SJSA1 (cell line): ENCODE data around the gene RTN4R. TPM values are rescaled to one million over a fixed set of nuclear protein-coding genes. Genes with fewer than 3 reads are reported as not detected.

Experiments
- DNase-seq, 2 experiments: peaks; one replicate each; pipeline ENCODE4 v3.0.0-alpha.2; 2015 to 2020; ENCODE audit warnings: low spot score in 2 of 2, low read depth in 1 of 2
- H3K27ac ChIP-seq: fragments of 250-450 bp; sonication (Bioruptor Pico); 2 replicates; pipeline ENCODE4 v1.5.1; 2020; ENCODE audit warnings: mild to moderate bottlenecking, moderate library complexity
- H3K27me3 ChIP-seq: fragments of 250-450 bp; sonication (Bioruptor Pico); replicated peaks from 2 replicates; pipeline ENCODE4 v1.5.1; 2020; ENCODE audit warnings: mild to moderate bottlenecking, moderate library complexity
- H3K36me3 ChIP-seq: fragments of 250-450 bp; sonication (Bioruptor Pico); 2 replicates; pipeline ENCODE4 v1.5.1; 2020; ENCODE audit warnings: mild to moderate bottlenecking
- H3K4me1 ChIP-seq: fragments of 250-450 bp; sonication (Bioruptor Pico); replicated peaks from 2 replicates; pipeline ENCODE4 v1.6.1; 2021; ENCODE audit warnings: mild to moderate bottlenecking
- H3K4me3 ChIP-seq: fragments of 250-450 bp; sonication (Bioruptor Pico); 2 replicates; pipeline ENCODE4 v1.5.1; 2020; ENCODE audit warnings: mild to moderate bottlenecking
- H3K9me3 ChIP-seq: fragments of 250-450 bp; sonication (Bioruptor Pico); replicated peaks from 2 replicates; pipeline ENCODE4 v1.5.1; 2020; ENCODE audit warnings: mild to moderate bottlenecking
- total RNA-seq: library from RNA; depleted of rRNA; stranded (reverse); fragments of >200 nt; shearing (Covaris generic); gene quantifications from 2 replicates; pipeline ENCODE4 v1.2.3, GENCODE V29; 2014

RTN4R gene
- total RNA-seq, 1 experiment from 2014 or later: 0.05 TPM

DNA sequence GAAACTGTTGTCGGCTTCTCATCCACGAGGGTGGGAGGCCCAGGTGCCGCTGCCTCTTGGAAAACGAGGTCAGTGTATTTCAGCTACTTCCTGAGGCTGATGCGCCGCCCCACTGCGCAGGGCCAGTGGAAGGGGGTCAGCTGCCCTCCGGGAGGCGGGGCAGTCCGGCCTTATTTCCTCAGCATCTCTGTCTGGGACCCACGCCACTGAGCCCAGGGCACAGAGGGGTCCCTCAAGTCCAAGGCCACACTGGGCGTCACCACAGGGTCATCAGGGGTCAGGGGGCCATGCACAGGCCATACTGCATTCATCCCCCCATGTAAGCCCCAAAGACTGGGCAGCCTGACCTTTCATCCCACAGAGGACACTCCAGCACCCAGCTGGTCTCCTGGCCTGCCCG is 12.1 kb downstream of the RTN4R start:
- H3K27ac ChIP-seq: no peak overlapping the region
- no peak for DNase-seq
- H3K4me1 ChIP-seq: no peaks in the 10 kb centered on the region
- H3K4me3 ChIP-seq: no peak overlapping the region
- H3K27me3 ChIP-seq: no peaks in the 10 kb centered on the region
- H3K9me3 ChIP-seq: no peaks in the 10 kb centered on the region
- H3K36me3 ChIP-seq: no peaks in the 10 kb centered on the region

- Histone ChIP-seq H3K9me3 (no peaks in the 10 kb centered on the region), H3K36me3 (no peaks in the 10 kb centered on the region), H3K27ac (no peak overlapping the region), H3K27me3 (no peaks in the 10 kb centered on the region), H3K4me3 (no peak overlapping the region), H3K4me1 (no peaks in the 10 kb centered on the region)
- no peak for DNase-seq
Observed at GRCh38 chr22:20254975-20255946, 12.9 kb downstream of the RTN4R start.

DNA sequence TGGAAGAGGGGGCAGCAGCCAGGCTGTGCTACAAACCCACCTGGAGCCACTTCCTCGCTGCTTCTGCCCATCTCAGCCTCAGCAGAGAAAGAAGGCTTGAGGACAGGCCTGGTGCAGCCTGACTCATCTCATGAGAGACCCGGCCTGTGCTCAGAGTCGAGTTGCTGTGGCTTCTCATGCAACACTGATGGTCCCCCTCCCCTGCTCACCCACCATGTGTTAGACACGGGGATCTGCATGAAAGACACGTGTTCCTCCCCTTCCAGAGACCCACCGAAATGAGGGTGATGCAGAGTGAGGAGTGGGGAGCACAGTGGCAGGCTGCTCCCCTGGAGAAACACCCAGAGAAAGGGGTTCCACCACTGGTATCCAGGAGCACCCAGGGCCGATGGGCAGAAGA is 15.0 kb downstream of the RTN4R start:
- Histone ChIP-seq H3K36me3 (no peaks in the 10 kb centered on the region), H3K27me3 (no peaks in the 10 kb centered on the region), H3K4me1 (no peaks in the 10 kb centered on the region), H3K9me3 (no peaks in the 10 kb centered on the region), H3K4me3 (no peak overlapping the region), H3K27ac (no peak overlapping the region)
- no peak for DNase-seq

DNA sequence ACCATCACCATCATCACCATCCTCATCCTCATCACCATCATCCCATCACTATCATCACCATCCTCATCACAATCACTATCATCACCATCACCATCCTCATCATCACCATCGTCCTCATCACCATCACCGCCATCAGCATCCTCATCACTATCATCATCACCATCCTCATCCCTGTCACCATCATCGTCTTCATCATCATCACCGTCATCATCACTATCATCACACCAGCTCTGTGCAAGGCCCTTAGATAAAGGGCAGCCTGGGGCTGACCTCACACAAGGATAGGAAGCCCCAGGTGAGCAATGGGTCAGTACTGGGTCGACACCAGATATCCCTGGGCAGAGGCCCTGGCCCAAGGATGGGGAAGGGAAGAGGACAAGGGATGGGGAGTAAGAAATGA is 16.1 kb downstream of the RTN4R start:
- DNase-seq: no peak
- no peaks in the 10 kb centered on the region for H3K27me3 ChIP-seq
- no peak overlapping the region for H3K4me3 ChIP-seq
- H3K9me3 ChIP-seq: no peaks in the 10 kb centered on the region
- no peak overlapping the region for H3K27ac ChIP-seq
- H3K4me1 ChIP-seq: no peaks in the 10 kb centered on the region
- H3K36me3 ChIP-seq: no peaks in the 10 kb centered on the region

GRCh38 chr22:20251491-20251890 is 16.6 kb downstream of the RTN4R start:
- H3K4me1 ChIP-seq: no peaks in the 10 kb centered on the region
- H3K4me3 ChIP-seq: no peak overlapping the region
- no peaks in the 10 kb centered on the region for H3K36me3 ChIP-seq
- no peak for DNase-seq
- no peaks in the 10 kb centered on the region for H3K9me3 ChIP-seq
- no peak overlapping the region for H3K27ac ChIP-seq
- no peaks in the 10 kb centered on the region for H3K27me3 ChIP-seq

DNA sequence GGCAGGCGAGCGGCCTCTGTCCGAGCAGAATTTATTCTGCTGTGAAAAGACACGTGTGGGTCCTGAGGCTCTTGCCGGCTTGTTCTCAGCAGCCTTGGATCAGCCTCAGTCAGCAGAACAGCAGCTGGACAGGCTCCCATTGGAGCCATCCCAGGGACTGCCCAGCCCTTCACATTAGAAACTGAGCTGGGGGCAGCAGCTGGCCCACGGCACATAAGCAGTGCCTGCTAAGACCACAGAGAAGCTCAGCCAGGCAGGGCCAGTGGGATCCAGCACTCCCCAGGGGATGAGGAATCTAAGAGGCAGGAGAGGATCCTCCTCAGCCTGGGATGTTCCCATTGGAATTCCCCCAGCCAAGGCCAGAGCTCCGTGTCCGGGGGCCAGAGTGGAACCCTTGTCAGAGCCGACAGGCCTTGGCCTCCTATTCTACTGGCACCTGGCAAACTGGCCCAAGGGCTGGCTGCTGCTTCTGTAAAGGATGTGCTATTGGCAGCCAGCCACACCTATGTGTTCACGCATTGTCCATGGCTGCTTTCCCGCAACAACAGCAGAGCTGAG is 18.2 kb downstream of the RTN4R start:
- H3K27ac ChIP-seq: no peak overlapping the region
- no peaks in the 10 kb centered on the region for H3K4me1 ChIP-seq
- no peaks in the 10 kb centered on the region for H3K27me3 ChIP-seq
- H3K36me3 ChIP-seq: no peaks in the 10 kb centered on the region
- no peak overlapping the region for H3K4me3 ChIP-seq
- no peak for DNase-seq
- H3K9me3 ChIP-seq: no peaks in the 10 kb centered on the region

- DNase-seq: no peak
- Histone ChIP-seq H3K27me3 (no peaks in the 10 kb centered on the region), H3K9me3 (0 out of 2 replicates have a peak, but pooled peaks cover 2% of the 10 kb centered on the region), H3K27ac (no peak overlapping the region), H3K36me3 (no peaks in the 10 kb centered on the region), H3K4me3 (no peak overlapping the region), H3K4me1 (peaks cover 1% of the 10 kb centered on the region; the same call in 1 of the 2 replicates)
Observed at GRCh38 chr22:20248461-20248978, 19.6 kb downstream of the RTN4R start.

DNA sequence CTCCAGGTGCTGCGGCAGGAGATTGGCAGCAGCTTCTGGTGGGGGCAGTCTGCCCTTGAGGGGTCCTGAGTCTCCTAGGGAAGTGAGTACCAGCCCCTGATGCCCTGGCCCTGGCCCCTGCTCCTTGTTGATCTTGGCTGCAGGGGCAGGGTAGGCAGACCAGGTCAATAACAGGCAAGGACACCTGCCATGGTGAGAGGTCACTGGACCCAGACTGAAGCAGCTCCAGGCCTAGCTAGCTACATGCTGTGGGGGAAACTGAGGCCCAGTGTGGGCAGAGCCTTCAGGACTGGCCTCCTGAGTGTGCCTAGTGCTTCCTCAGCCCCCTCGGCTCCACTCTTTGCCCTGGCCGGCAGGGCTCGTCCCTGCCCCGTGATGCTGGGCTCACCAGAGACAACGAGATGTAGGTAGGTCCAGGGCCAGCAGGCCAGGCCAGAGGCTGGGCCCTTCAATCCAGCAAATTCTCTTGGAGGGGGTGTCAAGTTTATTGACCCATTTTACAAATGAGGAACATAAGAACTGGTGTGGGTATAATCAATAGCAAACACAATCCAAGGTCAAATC is 20.4 kb downstream of the RTN4R start:
- Histone ChIP-seq H3K4me1 (peaks cover 5% of the 10 kb centered on the region; the same call in 1 of the 2 replicates), H3K4me3 (no peak overlapping the region), H3K27me3 (no peaks in the 10 kb centered on the region), H3K27ac (no peak overlapping the region), H3K9me3 (0 out of 2 replicates have a peak, but pooled peaks cover 2% of the 10 kb centered on the region), H3K36me3 (no peaks in the 10 kb centered on the region)
- no peak for DNase-seq

GRCh38 chr22:20247010-20247505 is 21.1 kb downstream of the RTN4R start:
- Histone ChIP-seq H3K36me3 (no peaks in the 10 kb centered on the region), H3K4me1 (peaks cover 5% of the 10 kb centered on the region; the same call in 1 of the 2 replicates), H3K27me3 (no peaks in the 10 kb centered on the region), H3K27ac (no peak overlapping the region), H3K9me3 (0 out of 2 replicates have a peak, but pooled peaks cover 2% of the 10 kb centered on the region), H3K4me3 (no peak overlapping the region)
- no peak for DNase-seq

DNA sequence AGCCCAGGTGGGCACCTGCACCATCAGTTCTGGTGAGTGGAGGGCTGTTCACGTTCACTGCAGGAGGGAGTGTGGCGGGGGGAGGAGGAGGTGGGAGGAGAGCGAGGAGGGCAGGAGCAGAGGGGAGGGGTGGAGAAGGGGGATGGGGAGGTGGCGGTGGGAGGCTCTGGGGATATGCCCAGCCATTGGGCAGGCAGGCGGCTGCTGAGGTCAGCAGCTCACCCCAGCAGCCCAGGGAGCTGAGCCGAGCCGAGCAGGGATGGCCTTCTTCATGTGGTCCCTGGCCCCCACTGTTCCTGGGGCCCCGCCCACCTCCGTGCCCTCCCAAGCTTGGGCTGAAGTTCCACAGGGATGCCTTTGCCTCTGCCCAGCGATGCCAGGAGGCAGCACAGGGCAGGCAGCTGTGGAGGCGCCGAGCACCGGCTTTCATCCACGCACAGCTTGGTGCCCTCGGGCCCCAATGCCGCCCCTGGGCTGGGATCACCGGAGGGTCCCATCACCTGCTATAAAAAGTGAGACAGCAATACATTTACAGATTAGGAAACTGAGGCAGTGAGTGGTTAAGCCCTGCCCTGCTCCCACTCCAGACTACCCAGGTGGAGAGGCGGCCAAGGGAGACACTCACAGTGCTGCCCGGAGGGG is 21.6 kb downstream of the RTN4R start:
- Histone ChIP-seq H3K27ac (no peak overlapping the region), H3K9me3 (0 out of 2 replicates have a peak, but pooled peaks cover 2% of the 10 kb centered on the region), H3K4me1 (peaks cover 5% of the 10 kb centered on the region; the same call in 1 of the 2 replicates), H3K27me3 (no peaks in the 10 kb centered on the region), H3K4me3 (no peak overlapping the region), H3K36me3 (no peaks in the 10 kb centered on the region)
- DNase-seq: no peak

DNA sequence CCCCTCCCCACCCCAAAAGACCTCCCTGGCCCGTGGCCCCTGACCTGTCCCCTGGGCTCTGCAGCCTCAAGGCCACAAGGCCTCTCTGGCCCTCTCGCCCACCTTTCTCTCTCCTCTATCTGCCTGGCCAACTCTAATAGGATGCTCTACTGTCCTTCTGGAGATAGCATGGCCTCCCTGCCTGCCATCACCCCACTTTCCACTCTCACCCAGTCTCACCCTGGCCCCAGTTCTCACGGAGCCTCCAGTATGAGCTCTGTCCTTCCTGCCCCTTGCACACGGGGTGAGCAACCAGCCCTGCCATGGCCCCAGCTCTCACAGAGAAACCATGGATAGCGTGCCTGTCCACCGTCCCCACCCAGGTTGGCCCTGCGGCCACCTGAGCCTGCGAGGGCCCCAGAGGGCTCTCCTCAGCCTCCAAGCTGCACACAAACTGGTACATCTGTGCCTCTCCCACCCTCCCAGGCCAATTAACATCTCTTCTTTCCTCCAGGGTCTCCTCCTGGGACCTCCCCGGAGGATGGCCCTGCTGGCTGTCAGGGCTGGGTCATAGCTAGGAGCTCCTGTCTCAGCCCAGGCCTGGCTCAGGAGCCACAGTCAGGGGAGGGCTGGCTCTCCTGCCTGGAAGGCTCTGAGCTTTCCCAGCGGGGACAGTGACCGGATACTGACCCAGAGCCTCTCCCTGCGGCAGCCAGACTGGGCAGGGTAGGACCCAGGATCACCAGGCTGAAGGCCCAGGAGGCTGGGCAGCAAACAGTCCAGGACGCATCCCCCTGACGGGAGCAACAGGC is 22.3 kb downstream of the RTN4R start:
- peaks cover 5% of the 10 kb centered on the region; the same call in 1 of the 2 replicates for H3K4me1 ChIP-seq
- no peak overlapping the region for H3K27ac ChIP-seq
- no peaks in the 10 kb centered on the region for H3K27me3 ChIP-seq
- DNase-seq: no peak
- 0 out of 2 replicates have a peak, but pooled peaks cover 2% of the 10 kb centered on the region for H3K9me3 ChIP-seq
- H3K36me3 ChIP-seq: no peaks in the 10 kb centered on the region
- no peak overlapping the region for H3K4me3 ChIP-seq

GRCh38 chr22:20244691-20245576 is 23.2 kb downstream of the RTN4R start:
- H3K27ac ChIP-seq: no peak overlapping the region
- H3K4me1 ChIP-seq: peaks cover 5% of the 10 kb centered on the region; the same call in 1 of the 2 replicates
- no peaks in the 10 kb centered on the region for H3K36me3 ChIP-seq
- 0 out of 2 replicates have a peak, but pooled peaks cover 2% of the 10 kb centered on the region for H3K9me3 ChIP-seq
- H3K4me3 ChIP-seq: no peak overlapping the region
- H3K27me3 ChIP-seq: no peaks in the 10 kb centered on the region
- DNase-seq: no peak
